Cardiac septum (tissue), 1 donor: Measurements from ENCODE around the gene CREG1. TPM values are rescaled to one million over a fixed set of nuclear protein-coding genes. Genes with fewer than 3 reads are reported as not detected.
"Not testable (repeated sequence)": the region's sequence is repeated elsewhere in the genome, so short reads cannot be mapped to it uniquely, and the experiment has no call there.

Experiments
- DNase-seq: peaks from one replicate; pipeline ENCODE4 v3.0.0-alpha.2; 2020; ENCODE audit warnings: low spot score
- intact Hi-C: fragments of 100-400 bp; cut with DNase I; formaldehyde crosslinking; loops from one replicate; pipeline ENCODE4 v1.14.0; 2022
- total RNA-seq: library from RNA; stranded (reverse); fragmentation: NEBNext Ultra II Directional; extraction: Animal tissue kit (Norgen Biotek cat#: 25700); gene quantifications from one replicate; pipeline ENCODE4 v1.2.1, GENCODE V29; 2021
- donor health status: DM: no; HTN: no; CAD: no.

CREG1 gene
- total RNA-seq, 1 donor from 2014 or later, result 60.1 TPM

- intact Hi-C loops, result no loop called here
- no peak for DNase-seq
Measured at GRCh38 chr1:167566766-167567165, 13.2 kb upstream of the CREG1 start.

GRCh38 chr1:167565922-167566321 is 12.4 kb upstream of the CREG1 start:
- intact Hi-C loops, result no loop called here
- DNase-seq, result no peak

- DNase-seq, result no peak
- intact Hi-C loops, result no loop called here
Measured at GRCh38 chr1:167564612-167565270, 11.2 kb upstream of the CREG1 start.

- no peak for DNase-seq
Measured at GRCh38 chr1:167563579-167564246, 10.2 kb upstream of the CREG1 start.

DNA sequence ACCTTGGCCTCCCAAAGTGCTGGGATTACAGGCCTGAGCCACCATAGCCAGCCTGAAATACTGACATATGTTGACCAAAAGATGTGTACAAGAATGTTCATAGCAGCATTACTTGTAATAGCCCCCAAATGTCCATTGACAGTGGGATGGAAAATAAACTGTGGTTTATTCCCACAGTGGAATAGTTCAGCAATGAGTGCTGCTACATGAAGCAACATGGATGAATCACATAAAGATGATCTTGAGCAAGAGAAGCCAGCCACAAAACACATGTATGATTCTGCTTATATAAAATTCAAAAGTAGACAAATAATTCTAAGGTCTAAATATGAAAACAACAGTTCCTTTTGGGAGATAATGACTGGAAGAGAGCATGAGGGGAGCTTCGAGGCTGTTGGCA is 9.1 kb upstream of the CREG1 start:
- intact Hi-C loops, result no loop called here
- DNase-seq, result no peak

More at GRCh38 chr1:167563579-167564246, 10.2 kb upstream of the CREG1 start:
- intact Hi-C loops, result no loop called here

GRCh38 chr1:167561753-167562152 is 8.2 kb upstream of the CREG1 start:
- DNase-seq, result no peak
- intact Hi-C loops, result no loop called here

GRCh38 chr1:167555971-167556714 is 2.6 kb upstream of the CREG1 start:
- intact Hi-C loops, result loop anchor here (5.0 kb wide), 1 partner anchor 131 kb away; no protein-coding TSS in a partner anchor
- peak; percentile 77 for DNase-seq

DNA sequence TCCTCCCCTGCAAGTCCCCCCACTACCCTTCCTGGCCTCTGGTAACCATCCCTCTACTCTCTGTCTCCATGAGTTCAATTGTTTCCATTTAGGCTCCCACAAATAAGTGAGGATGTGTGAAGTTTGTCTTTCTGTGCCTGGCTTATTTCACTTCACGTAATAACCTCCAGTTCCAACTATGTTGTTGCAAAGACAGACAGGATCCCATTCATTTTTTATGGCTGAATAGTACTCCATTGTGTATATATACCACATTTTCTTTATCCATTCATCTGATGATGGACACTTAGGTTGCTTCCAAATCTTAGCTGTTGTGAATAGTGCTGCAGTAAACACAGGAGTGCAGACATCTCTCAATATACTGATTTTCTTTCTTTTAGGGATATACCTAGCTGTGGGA is 1.5 kb upstream of the CREG1 start:
- intact Hi-C loops, result loop anchor here (5.0 kb wide), 1 partner anchor 132 kb away; no protein-coding TSS in a partner anchor
- DNase-seq, result not testable (repeated sequence)

DNA sequence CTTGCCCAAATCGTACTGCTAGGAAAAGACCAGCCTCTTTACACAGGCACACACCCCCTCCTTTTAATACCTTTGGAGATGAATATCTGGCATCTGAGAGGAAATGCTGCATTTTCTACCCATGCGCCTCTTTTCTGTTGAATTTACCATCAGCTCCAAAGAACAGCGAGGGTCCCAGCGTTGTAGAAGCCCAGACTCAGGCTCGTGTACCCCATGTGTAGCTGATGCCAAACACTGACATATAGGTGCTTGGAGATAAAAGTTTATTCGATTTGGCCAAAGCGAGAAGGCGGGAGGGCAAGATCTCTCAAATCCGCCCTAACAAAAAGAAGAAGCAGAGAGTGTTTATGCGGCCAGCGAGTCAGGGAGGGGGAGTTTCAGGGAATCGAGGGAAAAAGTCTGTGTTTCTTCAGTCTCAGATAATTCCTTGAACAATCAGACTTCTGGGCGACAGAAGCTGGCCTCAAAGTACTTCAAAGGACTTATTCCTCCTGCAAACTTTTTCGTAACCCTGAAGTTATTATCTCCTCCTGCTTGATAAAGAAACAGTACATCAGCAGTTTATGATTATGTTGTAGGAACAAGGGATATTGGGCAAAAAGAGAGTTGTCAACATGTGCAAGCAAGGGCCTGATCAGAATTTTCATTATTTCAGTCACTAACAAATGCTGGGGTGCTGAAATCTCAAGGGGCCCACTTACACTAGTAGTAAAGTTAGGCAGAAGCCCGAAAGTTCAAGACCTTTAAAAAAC is 642 bp upstream of the CREG1 start:
- no peak for DNase-seq
- intact Hi-C loops, result no loop called here

GRCh38 chr1:167551362-167551761 is 2.2 kb downstream of the CREG1 start:
- intact Hi-C loops, result no loop called here
- DNase-seq, result no peak

DNA sequence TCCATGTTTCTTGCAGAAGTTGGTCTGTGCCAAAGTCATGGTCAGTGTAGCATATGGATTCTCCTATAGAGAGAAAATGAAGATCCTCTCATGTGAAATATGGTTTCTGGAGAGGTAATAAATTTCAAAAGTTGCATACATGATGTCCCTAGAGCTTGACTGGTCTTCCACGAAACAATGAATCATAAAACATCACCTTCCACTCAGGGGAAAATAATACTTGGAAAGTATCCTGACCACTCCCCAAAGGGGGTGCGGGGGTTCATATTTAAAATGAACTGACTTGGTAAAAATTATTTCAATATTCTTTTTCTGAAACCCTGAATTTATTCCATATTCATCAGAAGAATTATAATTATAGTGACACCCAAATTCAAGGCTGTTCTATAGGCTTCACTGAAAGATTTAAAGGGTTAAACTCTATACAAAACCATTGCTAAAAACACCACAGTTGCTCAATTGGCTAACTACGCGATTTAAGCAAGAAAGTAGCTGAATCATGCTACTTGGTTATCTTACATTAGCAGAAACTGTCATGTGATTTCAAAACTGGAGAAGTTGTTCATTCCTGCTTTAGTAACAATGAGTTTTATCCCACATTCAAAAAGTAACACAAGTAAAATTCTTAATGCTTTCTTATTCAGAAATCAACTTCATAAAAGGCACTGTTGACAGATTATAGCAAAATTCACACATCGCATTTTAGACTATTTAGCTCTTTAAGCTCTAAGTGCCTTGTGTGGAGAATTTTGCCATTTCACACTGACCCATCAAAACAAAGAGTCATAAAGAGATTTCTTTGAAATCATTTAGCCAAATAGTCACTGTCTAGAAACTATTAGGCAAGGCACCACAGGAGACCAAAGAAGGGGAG is 5.3 kb downstream of the CREG1 start:
- intact Hi-C loops, result no loop called here
- DNase-seq, result no peak

GRCh38 chr1:167546935-167547334 is 6.6 kb downstream of the CREG1 start:
- intact Hi-C loops, result no loop called here

DNA sequence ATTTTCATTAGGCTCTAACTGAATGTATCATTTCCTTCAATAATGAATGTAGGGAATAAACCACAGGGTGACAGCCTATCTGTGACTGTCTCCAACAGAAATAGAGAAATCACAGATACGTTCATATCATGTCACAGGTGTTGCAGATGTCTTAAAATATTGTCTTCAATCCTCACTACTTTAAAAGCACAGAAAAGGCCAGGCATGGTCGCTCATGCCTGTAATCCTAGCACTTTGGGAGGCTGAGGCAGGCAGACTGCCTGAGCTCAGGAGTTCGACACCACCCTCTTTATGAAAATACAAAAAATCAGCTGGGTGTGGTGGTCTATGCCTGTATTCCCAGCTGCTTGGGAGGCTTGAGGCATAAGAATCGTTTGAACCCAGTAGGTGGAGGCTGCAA is 8.2 kb downstream of the CREG1 start:
- intact Hi-C loops, result no loop called here
- DNase-seq, result no peak

More at GRCh38 chr1:167546935-167547334, 6.6 kb downstream of the CREG1 start:
- DNase-seq, result no peak

DNA sequence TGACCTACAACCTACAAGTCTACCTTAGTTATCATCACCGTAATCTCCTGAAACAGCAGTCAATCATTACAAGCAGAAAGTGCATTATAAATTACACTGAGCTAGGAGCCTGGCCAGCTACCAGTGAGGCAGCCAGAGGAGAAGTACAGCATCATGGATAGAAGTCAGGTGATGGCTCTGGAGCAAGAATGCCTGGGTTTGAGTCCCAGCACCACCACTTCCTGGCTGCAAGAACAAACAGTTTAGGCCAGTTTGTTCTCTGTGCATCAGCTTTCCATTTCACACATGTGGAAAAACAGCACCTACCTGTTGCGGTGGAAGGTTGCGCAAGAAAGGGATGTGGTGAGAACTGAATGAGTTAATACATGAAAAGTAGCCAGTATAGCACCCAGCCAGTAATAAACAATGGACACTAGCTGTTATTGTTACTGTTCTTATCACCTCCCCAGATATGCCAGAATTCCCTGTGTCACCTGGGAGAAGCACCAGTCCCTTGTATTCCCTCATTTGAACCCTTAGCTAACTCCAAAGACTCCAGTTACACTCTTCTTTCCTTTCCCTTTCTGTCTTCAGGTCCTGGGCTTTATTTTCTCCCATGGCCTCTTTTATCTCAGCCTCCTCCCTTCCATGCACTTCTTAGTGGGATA is 9.0 kb downstream of the CREG1 start:
- DNase-seq, result no peak
- intact Hi-C loops, result no loop called here

DNA sequence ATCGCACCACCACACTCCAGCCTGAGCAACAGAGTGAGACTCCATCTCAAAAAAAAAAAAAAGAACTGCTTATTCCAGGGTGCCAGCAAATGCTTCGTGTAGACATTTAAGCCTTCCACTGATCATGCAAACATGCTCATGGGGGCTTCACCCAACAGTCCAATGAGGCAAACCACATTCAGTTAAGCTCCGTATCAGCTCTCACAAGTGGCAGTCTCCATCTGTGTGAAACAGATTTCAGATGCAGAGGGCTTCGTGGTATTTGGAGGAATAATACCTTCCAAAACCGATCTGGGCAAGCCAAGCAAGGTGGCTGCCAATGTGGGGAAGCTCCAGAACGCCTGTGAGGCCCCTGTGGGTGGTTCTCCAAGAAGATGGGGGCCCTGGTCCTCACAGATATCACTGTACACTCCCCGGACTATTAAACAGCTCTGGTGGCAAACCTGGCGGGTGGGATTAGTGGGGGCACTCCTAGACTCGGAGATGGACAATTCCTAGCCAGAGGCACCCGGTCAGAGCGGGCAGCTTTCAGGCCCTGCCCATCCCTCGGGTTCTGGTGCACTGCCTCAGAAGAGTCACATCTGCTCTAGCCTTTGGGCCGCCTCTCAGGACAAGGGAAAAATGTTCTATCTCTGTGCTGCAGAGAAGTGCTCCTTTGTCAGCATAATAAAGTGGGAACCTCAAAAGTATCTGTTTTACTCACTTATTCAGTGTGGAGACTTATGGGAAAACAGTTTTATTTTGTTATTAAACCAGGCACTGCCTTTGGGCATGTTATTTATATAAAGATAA is 10.2 kb downstream of the CREG1 start:
- intact Hi-C loops, result no loop called here
- DNase-seq, result no peak

DNA sequence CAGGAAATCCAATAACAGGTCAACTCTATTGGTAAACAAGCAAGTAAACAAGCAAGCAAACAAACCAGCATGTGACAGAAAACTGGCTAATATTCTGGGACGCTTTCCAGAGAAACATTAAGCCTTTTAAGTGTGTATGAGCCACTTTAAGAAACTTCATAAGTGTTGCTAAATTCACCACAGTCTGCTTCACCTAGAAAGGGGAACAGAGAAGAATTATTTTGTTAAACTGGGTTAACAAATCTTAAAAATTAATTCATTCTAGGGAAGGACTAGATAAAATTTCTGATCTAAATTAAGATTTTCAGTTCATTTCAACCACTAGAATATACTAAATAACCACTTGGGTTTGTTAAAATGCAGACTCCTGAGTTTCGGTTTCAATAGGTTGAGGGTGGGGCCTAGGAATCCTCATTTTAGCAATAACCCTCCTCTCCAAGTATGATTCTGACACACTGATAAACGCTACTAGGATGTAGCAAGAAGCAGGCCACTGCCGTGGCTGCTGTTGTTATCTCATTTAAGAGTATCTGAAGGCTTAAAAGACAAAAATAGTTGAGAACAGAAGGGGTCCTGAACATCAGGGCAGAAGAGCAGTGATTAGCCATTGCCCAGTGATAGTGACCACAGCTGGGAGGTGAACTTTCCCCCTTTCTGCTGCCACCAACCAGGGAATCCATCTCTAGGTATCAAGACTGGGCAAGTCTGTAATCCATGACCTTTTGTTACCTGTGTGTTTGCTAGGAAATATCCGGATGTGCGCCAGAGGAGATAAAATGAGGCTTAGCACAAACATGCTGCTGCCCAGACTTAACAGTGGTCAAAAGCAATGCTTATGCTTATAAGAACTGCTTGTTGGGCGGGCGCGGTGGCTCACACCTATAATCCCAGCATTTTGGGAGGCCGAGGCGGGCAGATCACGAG is 11.2 kb downstream of the CREG1 start:
- DNase-seq, result no peak
- intact Hi-C loops, result no loop called here

- DNase-seq, result no peak
- intact Hi-C loops, result no loop called here
Measured at GRCh38 chr1:167541610-167542009, 12.0 kb downstream of the CREG1 start.
